Subcutaneous preadipocyte (primary cell): ENCODE measurements around the gene OR2A42. TPM values are rescaled to one million over a fixed set of nuclear protein-coding genes. Genes with fewer than 3 reads are reported as not detected.

Experiments used
- total RNA-seq: library from RNA; depleted of rRNA; stranded (reverse); fragments of >200 nt; gene quantifications from 2 replicates; pipeline ENCODE4 v1.2.3, GENCODE V29; 2012

Gene OR2A42, protein sequence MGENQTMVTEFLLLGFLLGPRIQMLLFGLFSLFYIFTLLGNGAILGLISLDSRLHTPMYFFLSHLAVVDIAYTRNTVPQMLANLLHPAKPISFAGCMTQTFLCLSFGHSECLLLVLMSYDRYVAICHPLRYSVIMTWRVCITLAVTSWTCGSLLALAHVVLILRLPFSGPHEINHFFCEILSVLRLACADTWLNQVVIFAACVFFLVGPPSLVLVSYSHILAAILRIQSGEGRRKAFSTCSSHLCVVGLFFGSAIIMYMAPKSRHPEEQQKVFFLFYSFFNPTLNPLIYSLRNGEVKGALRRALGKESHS
- 0.37 TPM in 1 of 2 replicates, not detected in the other for total RNA-seq

GRCh38 chr7:144239365-144239764 is at the start of gene OR2A42:
Gene OR2A42 (minus strand): TSS chr7:144239605. CDS start chr7:144232843, 6,762 bp downstream.

GRCh38 chr7:144269188-144269587 is 29.8 kb upstream of the OR2A42 start, which contains the start of gene CTAGE8:
Gene CTAGE8 (minus strand): TSS chr7:144269288. CDS start chr7:144269250, 38 bp downstream.

GRCh38 chr7:144264692-144265091 is 25.3 kb upstream of the OR2A42 start, which contains the start of gene OR2A7:
Gene OR2A7 (minus strand): TSS chr7:144264792. CDS start chr7:144259628, 5,164 bp downstream.

GRCh38 chr7:144195212-144195872 is 44.1 kb downstream of the OR2A42 start, which contains the start of gene ARHGEF35:
Gene ARHGEF35 (minus strand): TSS chr7:144195833. CDS start chr7:144188383, 7,450 bp downstream.

DNA sequence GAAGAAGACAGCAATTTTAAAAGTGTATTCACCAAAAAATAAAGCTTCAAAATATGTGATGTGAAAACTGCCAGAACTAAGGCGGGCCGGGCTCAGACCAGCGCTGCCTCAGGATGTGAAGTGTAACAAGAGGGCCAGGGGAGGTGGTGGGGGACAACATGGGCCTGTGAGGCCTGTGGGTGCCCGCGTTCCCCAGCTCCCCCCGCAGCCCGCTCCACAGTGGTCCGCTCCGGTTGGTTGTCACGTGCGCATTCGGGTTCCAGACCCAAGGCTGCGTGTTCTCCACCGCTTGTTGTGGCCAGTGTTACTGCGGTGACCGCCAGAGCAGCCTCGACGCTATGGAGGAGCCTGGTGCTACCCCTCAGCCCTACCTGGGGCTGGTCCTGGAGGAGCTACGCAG is 56.2 kb downstream of the OR2A42 start, which contains the start of gene CTAGE4:
CTAGE4 (plus strand) TSS at position 301 of the 400 bp plus-strand sequence; CDS start at position 339, 38 bp downstream.

Other genes starting within 250 kb of the OR2A42 start
- gene OR6B1, start 239.3 kb downstream of the OR2A42 start, total RNA-seq = not detected in 2 replicates
- gene OR2A5, start 190.7 kb downstream of the OR2A42 start, total RNA-seq = not detected in 2 replicates
- gene OR2A25, start 169.8 kb downstream of the OR2A42 start, total RNA-seq = not detected in 2 replicates
- gene OR2A12, start 153.3 kb downstream of the OR2A42 start, total RNA-seq = not detected in 2 replicates
- gene OR2A2, start 130.0 kb downstream of the OR2A42 start, total RNA-seq = not detected in 2 replicates
- gene OR2A14, start 116.4 kb downstream of the OR2A42 start, total RNA-seq = not detected in 2 replicates
- gene CTAGE4, start 56.1 kb downstream of the OR2A42 start, total RNA-seq = under 0.01 TPM in 1 of 2 replicates, not detected in the other
- 0.20 and 0.73 TPM in 2 replicates for gene ARHGEF35, start 43.8 kb downstream of the OR2A42 start, total RNA-seq
- gene OR2A7, start 25.2 kb upstream of the OR2A42 start, total RNA-seq = 0.20 and 1.1 TPM in 2 replicates
- 0.59 and 1.1 TPM in 2 replicates for gene CTAGE8, start 29.7 kb upstream of the OR2A42 start, total RNA-seq
- under 0.01 and 0.37 TPM in 2 replicates for gene OR2A1, start 72.8 kb upstream of the OR2A42 start, total RNA-seq
- gene ARHGEF5, start 115.8 kb upstream of the OR2A42 start, total RNA-seq = 1.8 and 2.0 TPM in 2 replicates
- not detected in 2 replicates for gene NOBOX, start 164.1 kb upstream of the OR2A42 start, total RNA-seq